Astrocyte of the hippocampus (primary cell): ENCODE data around the gene CNTN6.
"Not testable (repeated sequence)": the region's sequence is repeated elsewhere in the genome, so short reads cannot be mapped to it uniquely, and the experiment has no call there.

Experiments used
- DNase-seq: peaks from one replicate; pipeline ENCODE4 v3.0.0; 2011; ENCODE audit warnings: low read depth, low spot score

The CNTN6 gene

DNA sequence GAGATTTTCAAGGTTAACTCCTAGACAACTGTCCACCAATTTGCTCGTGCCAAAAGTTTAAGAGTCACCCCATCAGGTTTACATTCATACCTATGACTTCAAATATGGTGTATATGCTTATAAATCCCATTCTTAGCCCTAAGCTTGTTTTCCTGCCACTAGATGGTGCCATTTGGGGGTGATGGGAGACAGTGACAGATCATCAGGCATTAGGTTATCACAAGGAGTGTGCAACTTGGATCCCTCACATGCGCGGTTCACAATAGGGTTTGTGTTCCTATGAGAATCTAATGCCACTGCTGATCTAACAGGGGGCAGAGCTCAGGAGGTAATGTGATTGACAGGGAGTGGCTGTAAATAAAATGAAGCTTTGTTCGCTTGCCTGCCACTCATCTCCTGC is 182.7 kb downstream of the CNTN6 start:
- DNase-seq = no peak

DNA sequence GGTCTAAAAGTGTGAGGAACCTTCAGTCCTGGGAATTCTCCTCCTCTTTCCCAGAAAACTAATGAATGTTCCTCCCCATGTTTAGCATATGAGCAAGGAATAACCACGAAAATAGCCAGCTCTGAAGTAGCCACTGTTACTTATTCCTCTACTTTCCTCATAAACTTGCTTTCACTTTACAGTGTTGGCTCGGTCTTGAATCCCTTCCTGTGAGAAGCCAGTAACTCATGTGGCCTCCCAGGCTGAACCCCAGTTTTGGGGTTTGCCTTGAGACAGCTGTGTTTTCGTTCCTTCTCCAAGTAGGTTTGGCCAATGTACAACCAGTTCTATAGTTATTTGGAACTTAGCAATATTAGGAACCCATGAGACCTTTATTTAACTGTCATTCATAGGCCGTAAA is 195.0 kb downstream of the CNTN6 start:
- no peak for DNase-seq

DNA sequence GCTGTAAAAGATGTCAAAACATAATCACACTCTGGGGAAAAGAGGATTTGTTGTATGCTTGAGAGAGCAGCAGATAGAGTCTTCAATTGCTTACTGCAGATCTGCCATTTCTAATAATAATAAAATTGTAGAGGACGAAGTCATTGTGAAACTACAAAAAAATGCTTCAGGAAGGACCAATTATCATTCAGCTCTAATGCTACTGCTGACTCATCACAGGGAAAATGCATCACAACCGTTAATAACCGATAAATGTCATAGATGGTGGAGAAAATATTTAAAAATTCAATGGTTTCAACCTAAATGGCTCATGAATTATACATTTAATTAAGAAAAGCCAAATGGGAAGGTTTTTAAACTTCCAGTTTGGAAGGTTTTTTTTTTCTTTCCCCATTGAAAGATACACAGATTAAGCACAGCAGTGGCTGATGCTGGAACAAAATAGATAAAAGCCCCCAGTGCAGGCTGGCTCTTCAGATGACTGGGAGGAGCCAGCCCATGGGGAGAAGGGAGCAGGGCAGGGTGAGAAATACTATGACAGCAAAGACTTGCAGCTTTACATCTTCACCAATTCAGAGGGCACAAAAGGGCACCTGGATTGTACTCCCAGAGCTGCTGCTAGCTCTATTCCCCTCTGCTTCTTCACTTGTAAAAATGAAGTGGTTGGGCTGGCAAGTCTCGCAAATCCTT is 196.1 kb downstream of the CNTN6 start:
- no peak for DNase-seq

DNA sequence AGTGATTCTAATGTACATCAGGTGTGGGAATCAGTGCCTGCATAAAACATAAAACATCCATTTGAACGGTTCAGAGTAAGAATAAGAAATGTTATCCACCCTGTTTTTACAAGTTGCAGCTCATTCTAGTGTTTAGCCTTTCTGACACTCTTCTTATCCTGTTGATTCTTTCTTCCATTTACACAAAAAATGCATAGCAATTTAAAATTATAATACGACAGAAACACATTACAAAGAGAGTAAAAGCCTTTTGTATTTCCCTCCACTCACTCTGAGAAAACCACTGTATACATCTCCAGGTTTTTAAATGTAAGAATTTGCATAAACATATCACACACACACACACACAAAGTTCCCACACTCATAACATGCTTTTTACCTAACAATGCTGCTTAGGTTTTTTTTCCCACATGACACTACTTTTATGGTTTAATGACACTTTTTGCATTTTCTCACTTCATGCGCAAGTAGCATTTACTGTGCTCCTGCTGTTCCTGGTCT is 199.8 kb downstream of the CNTN6 start:
- DNase-seq = no peak

DNA sequence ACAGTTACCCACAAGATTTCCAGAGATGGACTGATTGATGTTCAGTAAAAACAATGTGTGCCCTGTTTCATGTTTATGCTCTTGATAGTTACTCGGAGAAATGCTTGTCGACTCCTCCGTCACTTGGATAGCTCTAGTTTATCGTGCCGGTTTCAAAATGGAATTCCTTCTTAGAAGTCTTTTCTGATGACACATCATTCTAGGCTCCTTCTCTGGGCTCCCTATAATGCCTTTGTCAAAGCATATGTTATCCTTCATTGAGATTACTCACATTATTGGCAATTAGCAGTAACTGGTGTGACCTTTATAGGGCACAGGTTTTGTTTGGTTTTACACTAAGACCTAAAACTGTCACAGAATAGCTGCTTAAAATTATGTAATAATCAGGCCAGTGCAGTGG is 201.8 kb downstream of the CNTN6 start:
- DNase-seq = peak; percentile 25

DNA sequence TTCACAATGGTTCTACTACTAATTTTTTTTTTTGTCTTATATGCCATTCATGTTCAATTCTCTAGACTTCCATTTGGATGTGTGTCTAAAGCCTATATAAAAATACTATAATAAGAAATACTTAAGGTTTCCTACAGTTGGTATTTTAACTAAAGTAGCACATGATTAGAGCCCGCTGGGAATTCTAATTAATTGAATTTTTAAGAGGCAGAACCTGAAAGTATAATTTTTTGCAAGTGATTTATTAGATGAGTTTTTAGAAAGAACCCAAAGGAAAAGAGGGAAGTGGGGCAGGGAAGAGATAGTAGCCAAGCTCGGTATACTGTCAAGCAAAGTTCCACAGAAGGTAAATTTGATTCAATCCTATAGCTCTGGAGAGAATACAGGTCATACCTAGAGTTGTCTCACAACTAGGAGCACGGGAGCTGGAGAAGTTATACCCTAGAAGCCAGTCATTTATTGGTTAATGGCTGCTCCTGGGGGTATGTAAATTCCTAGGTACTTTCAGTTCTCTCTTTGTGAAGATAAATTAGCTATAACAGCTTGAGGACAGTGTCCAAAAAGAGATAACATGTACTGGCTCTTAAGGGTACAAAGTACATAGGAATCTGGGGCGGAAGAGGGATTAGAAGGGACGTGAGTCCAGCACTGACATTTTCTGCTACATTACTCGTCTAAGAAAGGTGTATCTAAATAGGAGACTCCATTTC is 225.6 kb downstream of the CNTN6 start:
- no peak for DNase-seq

DNA sequence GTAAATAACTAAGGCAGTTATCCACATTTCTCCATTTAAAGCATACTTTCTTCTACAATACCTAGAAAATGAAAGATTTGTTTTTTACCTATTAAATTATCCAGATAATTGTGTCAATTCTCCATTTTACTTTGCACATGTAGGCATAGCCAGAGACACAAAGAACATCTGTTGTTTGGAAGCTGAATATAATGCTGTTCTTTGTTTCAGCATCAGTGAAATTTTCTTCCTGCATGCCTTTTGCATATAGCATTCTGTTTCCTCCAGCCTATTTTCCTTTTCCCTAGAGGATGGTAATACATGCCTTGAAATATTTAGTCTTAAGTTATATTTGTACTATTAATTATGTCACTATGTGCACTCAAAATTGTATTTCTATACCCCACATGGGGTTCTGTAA is 233.7 kb downstream of the CNTN6 start:
- no peak for DNase-seq

DNA sequence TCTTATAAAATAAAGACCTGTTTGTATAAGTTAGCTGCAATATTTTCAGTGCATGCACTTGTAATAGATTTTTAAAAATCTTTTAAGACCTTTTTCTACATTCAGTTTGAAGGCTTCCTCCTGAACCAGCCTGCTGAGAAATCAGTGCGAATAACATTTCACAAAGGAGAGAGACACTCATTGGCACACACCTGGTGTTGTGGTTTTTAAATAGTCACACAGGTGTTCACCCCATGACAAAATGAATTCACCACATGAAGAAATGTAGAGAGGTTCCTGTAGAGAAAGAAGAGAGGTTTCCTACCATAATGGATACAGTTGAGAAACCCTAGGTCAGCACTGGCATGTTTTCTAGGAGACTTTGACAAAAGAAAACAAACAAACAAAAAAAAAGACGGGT is 237.3 kb downstream of the CNTN6 start:
- no peak for DNase-seq

DNA sequence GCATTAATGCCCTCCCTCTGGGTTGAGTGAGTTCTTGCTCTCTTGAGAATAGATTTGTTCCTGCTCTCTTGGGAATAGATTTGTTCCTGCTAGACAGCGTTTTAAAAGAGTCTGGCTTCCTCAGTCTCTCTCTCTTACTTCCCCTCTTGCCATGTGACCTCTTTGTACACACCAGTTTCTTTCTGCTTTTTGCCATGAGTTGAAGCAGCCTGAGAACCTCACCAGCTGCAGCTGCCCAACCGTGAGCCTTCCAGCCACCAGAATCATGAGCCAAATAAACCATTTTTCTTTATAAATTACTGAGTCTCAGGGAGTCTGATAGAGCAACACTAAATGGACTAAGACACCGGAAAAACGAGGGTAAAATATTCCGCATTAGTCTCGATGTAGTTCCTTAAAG is 253.6 kb downstream of the CNTN6 start:
- no peak for DNase-seq

DNA sequence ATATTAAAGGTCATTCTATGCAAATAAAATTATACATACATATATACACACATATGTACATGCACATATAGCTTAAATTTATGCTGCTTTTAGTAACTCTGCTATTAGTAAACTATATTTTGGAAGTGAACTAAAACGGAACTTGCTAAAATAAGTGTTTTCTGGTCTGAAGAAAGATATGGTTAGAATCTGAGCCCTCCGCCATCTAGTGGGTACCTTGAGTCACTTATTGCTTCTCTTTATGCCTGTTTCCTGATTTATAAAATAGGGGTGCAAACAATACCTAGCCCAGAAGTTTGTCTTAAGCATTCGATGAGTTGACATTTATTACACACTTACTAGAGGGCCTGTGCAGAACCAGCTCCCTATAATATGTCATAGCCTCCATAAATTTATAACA is 255.7 kb downstream of the CNTN6 start:
- no peak for DNase-seq

DNA sequence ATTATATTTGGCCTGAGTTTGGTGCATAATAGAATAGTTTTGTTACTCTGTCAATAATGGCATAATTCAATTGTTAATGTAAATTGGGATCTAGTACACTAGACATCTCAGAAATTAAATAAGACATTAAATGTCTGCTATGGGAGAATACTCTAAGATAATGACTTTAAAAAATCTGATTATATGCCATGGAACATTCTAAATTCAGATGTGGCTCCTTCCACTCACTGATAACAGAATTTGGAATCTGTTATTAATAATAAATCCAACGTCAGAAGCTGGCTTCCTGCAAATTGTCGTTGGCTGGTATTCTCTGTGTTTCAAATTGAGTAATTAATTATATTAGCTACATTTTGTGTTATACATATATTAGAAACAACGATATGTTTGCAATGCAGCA is 258.1 kb downstream of the CNTN6 start:
- no peak for DNase-seq

DNA sequence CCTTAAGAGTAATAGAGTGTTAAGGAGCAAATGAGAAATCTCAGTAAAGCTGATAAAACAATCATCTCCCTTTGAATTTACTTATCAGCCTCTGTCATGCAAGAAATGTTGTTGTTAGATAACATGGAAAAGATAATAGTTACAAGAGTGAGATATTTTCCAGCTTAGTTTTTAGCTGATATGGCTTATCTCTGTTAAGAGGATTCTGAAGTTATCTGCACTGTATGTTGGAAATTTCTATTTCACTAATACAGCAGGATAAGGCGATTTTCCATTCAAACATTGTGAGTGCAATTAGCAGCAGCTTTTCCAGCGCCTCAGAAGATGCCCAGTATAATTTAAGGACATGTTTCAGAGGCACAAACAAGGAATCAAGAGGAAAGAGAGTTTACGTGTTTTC is 262.9 kb downstream of the CNTN6 start:
- no peak for DNase-seq

DNA sequence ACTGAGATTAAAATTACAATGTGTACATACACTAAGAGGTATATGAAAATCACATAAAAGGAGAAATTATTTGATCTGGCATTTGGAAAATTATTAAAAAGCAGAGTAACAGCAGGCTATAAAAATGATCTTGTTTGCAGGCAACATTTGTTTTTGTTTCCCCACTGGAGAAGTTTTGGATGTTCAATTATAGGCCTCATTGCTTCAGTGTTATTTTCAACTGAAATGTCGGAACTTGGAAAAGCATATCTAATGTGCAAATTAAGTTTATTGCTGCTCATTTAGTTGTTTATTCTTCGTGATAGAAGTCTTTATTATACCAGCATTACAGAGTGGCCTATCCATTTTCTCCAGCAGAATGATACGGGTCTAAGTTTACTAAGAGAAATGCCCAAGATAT is 263.3 kb downstream of the CNTN6 start:
- DNase-seq = no peak

DNA sequence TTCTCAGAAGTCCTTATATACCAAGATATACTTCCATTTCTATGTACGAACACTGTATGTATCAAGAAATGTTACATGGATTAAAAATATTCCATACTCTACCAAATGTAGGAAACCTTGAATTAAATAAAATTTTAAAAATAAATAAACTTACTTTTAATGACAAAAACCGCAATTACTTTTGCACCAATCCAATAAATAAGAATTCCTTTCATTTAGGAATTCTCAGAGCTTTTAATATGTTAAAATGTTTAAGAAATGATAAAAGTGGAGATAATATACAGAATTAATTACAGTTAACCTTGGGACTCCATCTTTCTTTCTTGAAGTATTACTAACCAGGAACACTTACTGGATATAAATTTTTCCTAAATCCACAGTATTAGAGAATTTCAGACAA is 272.7 kb downstream of the CNTN6 start:
- no peak for DNase-seq

DNA sequence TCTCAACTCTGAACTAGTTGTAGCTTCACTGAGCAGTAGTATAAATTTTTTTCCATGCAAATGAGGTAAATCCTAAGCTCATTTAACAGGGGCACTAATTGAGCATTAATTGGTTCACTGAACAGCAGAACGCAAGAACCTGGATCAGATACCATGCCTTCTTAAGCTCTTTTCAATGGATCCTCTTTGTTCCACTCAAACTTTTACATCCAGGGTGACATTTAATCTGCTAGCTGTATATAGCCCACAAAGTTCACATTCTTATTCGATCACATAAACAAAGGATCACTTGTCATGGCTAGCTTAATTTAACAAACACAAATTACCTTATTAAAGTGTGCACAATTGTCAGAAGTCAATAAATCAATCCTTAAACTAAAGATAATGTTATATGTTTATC is 281.6 kb downstream of the CNTN6 start:
- no peak for DNase-seq

DNA sequence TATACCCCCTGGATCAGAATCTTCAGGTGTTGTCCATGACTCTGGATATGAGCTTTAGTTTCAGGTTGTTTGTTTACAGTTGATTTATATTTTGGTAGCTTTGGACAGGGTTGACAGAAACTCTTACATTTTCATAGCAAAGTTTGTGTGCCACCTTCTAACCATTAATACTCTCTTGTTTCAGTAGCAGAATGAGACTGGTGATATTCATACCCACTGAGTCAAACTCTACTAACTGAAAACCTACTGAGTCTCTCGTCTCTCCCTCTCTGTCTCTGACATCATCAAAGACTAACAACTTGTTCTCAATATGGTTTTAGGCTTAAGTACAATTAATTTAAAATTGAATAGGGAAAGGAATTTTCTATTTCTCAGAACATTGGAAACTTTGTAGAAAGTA is 282.3 kb downstream of the CNTN6 start:
- no peak for DNase-seq

DNA sequence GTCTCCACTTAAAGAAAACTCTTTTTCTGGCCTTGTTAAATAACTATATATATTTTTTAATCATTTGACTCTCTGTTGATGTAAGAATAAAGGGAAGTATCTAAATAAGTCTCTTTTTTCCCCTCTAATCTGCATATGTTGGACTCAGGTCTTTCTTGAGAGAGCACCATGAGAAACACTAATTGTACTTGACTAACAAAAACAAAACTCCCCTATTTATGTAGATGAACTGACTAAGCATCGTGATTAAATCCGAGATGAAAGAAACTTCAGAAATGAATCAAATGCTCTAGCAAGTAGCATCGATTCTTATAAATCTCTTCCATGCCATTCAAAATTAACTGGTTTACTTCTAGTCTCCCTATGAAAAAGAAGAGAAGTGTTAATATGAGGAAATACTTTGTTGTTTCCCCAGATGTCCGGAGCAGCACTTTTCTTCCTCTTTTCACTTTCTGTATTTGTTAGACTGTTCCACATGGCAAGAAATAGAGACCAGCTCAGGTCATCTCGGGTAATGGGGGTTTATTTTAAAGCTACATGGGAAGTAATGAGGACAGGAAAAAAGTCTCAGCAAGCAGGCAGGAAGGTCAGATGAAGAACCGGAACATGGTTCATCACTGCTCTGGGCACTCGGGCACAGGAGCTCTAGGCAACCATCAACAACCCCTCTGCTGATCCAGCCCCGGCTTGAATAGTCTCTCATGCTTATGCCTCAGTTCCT is 288.3 kb downstream of the CNTN6 start:
- DNase-seq = no peak

DNA sequence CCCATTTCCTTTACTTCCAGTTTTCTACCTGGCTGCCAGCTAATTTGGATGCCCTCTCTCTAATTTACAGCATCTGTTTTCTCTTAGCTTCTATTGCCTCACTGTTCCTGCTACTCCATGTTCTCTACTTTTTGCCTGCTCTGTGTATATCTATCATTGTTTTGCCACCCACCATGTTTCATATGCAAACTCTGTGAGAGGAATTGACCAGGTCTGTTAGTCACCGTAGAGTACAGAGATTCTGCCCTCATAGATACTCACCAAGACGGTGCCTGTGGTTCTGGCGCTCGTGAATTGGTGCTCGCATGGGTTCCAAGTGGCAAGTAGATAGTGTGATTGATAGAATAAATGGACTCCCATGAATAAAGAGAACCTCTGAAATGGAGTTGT is 288.8 kb downstream of the CNTN6 start:
- DNase-seq = no peak

DNA sequence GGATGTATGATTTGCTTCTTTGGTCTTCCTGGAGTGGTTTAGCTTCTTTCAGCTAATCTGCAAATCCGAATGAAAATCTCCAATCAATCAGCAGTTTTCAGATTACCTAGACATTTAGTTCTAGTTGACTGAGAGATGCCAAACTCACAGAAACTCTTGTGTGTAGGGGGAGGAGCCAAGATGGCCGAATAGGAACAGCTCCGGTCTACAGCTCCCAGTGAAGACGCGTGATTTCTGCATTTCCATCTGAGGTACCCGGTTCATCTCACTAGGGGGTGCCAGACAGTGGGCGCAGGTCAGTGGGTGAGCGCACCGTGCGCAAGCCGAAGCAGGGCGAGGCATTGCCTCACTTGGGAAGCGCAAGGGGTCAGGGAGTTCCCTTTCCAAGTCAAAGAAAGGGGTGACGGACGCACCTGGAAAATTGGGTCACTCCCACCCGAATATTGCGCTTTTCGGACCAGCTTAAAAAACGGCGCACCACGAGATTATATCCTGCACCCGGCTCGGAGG is 294.6 kb downstream of the CNTN6 start:
- not testable (repeated sequence) for DNase-seq

DNA sequence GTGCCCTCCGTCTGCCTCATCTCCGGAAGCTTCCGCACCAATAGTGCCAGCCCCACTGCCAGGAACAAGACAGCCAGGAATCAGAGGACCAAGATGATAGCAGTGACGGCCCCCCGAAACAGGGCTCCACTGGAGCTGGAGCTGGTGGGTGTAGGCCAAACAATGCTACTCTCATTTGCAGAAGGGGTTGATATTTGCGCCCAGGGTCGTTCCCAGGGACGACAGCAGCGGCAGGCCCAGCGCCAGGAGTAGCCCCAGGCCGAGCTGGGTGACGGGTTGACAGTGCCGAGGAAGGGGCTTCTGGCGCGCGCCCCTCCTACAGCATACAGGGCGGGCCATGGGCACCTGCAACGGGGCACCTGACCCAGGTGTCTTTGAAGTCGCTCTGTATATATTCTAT is 301.4 kb downstream of the CNTN6 start:
- no peak for DNase-seq

DNA sequence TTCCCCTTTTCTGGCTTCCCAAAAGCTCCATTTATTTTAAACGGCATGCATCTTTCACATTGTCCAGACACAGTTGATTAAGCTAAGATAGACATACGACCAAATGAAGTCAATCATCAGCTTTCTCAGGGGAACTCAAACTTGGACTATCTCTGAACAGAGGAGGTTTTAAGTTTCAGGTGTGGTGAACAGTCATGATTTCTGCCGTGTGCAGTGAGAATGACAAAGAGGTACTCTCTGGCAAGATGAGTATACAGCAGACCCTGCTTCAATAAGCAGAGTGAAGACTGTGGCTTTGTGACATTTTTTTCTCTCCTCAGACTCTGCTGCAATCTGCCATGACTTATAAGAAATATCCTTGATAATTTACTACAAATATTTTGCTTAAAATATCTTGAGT is 307.7 kb downstream of the CNTN6 start:
- DNase-seq = no peak

DNA sequence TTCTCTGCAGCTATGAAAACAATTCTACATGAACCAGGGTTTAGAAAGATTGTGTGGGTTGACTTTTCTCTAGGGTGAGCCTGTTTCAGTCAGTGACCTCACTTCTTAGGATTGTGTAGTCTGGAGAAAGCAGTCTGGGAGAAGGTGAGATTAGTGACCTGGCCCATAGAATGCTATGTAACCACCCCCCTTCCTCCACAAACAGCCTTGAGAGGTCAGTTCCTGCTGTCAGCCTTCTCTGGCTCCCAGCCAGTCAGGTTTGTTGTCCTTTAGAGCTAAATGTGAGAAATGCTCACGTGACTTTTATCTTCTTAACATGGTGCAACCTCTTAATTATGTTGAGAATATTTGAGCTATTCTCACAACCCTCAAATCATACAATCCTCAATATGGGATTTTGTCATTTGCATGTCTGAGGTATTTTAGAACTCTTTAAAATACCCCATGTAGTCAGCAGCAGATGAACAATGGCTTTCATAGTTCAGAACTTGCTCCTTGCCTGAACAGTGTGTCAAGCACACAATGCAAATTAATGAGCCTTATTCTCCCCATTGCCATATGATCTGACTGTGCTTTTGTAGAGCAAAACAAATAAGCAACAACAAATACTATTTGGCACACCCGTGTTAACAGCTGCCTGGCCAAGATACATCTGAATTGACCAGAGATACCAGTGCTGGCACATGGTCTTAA is 311.6 kb downstream of the CNTN6 start:
- DNase-seq = peak; percentile 52
